HT-29 (cell line): Measurements from ENCODE around the gene C16orf74. TPM values are rescaled to one million over a fixed set of nuclear protein-coding genes. Genes with fewer than 3 reads are reported as not detected.

ENCODE experiments used
- DNase-seq: peaks from one replicate; pipeline ENCODE4 v3.0.0-alpha.2; 2015; ENCODE audit warnings: low spot score
- total RNA-seq: library from RNA; depleted of rRNA; stranded (reverse); fragments of >200 nt; shearing (Covaris generic); gene quantifications from 2 replicates; pipeline ENCODE4 v1.2.3, GENCODE V29; 2014

C16orf74 gene
- total RNA-seq, 1 experiment from 2014 or later, result 92.0 TPM

DNA sequence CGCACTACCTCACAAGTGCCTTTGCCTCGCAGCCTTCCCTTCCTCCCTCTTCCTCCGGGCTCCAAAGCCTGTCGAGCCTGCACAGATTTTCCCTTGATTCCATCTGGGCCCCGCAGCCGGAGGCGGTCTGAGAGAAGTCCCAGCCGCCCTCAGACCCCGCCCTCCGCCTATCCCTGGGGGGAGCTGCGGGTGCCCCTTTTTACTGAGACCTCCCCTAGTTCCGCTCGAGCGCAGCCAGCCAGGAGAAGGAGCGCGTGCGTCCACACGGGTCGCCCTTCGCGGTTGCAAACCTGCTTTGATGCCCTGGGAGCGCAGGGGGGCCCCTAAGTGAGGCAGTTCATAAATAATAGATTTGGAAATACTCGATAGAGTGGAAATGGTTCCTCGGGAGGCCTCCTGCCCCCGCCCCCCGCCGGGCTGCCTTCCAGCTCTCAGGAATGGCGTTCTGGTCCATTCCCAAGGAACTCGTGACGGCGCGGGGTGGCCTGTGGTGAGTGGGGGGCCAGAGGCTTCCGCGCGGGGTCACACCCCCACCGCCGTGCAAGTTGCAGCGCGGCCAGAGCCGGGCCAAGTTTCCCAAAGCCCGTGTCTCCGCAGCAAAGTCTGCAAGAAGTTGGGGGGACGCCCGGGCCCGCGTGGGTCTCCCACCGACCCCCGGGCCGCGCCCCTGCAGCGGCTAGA, 610 bp downstream of the C16orf74 start:
- DNase-seq, result peak; percentile 35

DNA sequence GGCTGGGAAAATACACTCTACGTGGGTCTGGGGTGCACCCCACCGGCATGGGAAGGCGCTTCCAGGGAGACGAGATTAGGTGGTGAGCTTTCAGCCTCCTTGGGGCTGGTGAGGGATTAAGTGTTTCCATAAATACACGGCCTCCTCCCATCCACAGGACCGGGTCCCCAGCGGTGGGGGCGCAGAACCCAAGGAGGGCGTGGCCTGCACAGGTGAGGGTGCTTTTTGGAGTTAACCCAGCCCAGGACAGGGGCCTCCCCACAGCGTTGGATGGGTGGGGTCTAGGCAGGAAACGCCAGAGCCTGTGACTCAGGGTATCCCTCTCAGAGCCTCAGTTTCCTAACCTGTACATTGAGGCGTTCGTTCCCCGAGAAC, 1.1 kb downstream of the C16orf74 start:
- DNase-seq, result no peak

DNA sequence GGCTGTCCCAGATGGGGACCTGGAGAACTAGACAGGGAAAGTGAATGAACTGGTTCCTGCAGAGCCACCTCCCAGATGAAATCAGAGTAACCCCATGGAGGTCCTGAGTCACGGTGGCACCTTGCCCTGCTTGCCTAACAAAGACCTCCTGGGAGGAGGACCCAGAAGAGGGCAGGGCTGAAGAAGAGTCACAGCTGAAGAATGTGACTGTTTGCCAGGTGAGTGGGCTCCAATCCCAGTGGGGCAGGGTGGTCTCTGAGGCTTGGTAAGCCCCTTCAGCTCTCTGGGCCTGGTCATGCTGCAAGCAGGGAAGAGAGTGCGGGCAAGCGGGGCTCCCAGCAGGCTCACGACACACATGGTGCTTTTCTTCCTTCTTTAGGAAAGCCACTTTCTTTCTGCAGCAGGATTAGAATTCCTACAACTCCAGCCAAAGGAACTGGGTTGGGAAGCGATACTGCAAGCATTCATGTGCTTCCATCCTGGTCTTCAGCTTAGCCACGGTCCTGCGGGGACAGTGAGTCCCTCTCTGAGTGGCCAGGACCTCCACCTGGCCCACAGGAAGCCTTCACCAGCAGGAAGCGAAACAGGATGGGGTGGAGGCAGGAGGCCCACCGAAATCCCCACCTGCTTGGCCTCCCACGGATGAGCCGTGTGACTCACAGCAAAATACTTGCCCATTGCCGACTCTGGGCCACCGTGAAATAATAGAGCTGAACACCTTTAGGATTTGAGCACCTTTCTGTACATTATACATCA, 4.3 kb downstream of the C16orf74 start:
- peak; percentile 92 for DNase-seq

DNA sequence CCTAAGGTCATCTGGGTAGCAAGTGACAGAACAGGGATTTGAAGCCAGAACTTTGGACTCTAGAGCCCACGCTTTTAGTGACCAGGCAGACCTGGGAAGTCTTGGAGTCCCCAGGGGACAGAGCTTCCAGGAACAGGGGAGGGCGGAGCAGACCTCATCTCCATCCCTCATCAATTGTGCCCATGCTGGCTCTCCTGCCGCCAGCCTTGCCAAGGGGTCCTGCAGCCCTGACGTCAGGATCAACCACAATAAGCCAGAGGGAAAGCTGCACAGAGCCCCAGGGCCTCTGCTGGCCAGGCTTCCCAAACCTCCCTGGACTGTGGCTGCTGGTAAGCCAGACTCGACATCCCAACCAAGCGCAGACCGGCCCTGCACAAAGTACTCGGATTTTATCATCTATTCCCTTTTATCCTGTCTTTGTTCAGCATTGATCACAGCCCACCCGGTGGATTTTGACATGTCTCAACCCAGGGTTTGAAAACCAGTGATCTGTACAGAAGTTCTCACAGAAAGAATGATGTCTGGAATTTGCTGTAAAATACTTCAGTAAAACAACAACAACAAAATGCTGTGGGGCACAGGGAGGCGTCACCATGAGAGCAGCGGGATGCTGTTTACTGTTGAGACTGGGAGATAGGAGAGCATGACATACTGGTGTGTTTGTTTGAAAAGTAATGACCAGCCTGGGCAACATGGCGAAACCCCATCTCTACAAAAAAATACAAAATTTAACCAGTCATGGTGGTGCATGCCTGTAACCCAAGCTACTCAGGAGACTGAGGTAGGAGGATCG, 11.8 kb downstream of the C16orf74 start:
- DNase-seq, result no peak

DNA sequence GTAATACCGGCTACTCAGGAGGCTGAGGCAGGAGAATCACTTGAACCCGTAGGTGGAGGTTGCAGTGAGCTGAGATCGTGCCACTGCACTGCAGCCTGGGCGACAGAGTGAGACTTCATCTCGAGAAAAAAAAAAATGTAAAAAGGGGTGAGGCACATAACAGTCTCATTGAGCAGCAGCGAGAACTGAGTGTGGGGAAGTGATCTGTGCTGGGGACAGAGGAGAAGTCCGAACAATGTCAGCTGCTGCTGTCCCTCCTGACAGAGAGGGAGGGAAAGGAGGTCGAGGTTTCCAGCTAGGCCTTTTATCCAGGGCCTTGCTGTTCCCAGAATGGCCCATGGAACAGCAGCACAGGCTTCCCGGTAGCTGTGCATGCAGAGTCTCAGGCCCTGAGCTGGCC, 14.0 kb downstream of the C16orf74 start:
- no peak for DNase-seq

DNA sequence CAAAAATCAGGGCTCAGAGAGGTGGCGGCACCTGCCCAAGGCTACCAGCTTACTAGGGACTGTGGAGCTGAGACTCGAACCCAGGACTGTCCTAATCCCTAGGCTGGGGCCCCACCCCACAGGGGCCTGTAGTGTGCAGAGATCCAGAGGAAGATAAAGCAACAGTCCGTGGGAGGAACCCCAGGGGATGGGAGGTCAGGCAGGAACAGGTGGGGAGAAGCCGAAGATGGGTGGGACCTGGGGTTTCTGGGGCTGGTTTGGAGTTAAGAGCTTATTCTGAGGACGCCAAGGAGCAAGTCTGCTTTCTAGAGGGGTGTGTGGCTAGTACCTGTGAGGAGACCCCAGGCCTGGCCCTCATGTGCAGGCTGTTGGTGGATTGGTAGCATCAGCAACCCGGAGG, 14.9 kb downstream of the C16orf74 start:
- no peak for DNase-seq

DNA sequence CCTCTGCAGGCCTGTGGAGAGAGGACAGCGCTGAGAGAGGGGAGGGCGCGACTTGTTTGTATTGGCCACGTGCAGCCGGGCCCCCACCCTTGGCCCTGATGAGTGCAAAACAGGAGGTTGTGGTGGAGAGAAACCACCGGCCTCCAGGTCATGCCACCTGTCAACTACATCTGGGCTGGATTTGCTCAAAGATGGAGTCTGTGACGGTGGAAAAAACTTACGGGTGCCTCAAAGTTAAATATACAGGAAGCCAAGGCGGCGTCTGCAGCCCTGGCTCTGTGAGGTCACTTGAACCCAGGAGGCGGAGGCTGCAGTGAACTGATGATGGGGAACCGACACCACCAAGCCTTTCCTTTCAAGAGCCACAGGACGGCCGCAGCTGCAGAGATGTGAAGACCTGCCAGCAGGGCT, 15.7 kb downstream of the C16orf74 start:
- no peak for DNase-seq

DNA sequence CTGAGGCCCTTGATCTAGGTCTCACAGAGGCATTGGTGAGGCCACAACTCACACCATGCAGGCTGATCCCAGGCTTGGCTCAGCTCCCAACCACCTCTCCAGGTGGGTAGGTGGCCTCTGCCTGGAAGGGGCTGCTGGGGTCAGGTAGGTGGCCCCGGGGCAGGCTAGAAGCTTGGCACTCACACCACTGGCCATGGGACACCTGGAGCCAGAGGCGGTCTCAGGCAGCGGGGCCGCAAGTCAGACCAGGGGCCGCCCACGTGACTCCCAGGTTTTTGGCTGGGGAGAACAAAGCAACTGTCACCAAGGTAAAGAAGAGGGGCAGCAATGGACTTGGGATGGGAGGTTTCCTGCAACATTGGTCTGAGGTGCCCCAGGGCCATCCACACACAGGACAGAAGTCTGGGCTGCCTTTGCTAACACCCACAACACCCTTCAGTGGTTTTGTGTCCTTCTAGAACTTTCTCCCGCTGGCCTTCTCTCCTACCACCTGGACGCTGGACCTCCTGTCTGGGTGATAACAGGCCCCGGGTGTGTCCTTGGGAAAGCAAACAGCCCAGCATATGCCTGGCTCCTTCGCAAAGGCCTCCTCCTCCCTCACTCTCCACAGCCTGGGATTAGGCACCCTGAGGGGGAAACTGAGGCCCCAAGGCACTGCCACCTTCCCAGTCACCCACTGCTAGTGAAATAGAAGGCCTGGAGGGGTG, 16.4 kb downstream of the C16orf74 start:
- DNase-seq, result no peak

DNA sequence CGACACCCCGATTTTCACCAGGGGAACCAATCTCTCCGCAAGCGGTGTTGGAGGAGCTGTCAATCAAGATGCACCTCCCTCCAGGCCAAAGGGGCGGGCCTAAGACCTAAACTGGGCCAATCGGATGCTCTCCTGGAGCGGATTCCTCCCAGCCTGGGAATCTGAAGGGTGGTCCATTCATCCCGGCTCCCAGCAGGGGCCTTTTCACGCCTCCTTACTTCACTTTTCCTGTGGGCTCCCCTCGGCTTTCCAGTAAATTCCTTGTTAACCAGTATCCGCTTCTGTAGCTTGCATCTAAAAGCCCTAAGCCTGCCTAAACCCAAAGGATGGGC, 17.1 kb downstream of the C16orf74 start:
- no peak for DNase-seq

DNA sequence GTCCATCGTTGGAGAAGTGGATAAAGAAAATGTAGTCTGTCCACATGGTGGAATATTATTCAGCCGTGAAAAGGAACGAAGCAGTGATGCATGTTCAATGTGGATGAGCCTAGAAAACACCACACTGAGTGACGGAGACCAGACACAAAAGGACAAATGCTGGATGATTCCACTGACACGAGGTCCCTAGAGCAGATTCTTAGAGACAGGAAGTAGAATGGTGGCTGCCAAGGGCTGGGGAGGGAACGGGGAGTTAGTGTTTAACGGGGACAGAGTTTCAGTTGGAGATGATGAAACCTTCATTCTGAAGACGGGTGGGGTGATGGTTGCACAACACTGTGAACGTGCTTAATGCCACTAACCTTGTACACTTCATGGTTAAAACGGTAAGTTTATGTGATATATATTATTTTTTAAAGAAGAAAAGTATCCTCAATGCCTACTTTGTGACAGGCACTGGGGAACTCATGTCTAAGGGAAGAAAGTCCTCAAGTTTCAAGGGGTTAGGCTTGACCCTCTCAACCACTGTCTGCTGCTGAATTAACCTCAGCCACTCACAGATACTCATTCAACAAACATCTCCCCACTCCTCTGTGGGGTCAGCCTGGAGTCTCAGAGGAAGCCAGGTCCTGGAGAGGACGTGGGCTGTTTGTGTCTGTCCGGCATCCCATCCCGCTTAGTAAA, 17.6 kb downstream of the C16orf74 start:
- no peak for DNase-seq

DNA sequence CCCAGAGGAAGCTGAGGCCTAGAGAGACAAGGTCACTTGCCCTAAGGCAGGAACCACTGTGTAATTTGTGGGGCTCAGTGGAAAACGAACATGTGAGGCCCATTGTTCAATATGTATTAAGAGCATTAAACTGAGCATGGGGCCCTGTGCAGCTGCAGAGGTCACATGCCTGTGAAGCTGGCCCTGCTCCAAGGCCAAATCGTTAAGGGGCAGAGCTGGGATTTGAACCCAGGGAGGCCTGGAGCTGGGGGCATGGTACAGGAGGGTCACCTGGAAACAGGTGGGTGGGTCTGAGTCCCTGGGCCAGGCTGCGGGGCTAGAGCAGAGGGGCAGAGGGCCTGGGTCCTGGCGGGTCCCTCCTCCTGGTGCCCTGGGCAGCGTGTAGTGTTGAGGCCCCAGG, 19.7 kb downstream of the C16orf74 start:
- no peak for DNase-seq

DNA sequence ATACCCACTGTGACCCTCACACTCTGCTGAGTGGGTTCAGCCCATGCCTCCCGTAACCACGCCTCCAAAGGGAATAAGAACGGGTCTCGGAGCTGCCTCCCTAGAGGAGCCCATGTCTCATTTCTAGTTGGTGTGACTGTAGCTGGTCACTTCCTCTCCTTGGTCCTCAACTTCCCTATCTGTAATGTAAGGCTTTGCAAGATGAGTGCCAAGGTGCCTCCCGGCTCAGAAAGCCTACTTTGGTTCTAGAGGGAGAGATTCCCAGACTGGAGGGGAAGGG, 20.8 kb downstream of the C16orf74 start:
- no peak for DNase-seq

DNA sequence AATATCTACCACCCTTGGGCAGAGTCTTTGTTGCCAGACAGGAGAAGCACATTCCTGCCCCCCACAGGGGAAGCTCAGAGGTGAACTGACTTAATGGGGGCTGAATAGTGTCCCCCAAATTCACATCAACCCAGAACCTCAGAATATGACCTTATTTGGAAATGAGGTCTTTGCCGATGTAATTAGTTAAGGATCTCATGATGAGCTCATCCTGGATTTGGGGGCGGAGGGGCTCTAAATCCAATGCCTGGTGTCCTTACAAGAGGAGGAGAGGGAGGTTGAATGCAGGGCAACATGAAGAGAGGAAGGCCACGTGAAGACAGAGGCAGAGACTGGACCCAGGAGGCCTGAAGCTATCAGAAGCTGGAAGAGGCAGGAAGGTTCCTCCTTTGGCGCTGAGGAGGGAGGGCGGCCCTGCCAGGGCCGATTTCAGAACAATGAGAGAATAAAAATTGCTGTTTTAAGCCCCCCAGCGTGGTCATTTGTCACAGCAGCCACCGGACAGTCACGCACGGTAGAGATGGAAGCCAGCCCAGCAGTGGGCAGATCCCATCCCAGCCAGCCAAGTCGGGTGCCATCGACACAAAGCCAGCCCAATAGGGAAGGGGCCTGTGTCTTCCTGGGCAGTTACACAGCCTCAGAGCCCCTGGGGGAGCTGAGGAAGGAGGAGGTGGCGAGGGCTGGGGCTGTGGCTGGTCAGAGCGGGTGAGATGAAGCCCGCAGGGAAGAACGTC, 21.3 kb downstream of the C16orf74 start:
- no peak for DNase-seq

DNA sequence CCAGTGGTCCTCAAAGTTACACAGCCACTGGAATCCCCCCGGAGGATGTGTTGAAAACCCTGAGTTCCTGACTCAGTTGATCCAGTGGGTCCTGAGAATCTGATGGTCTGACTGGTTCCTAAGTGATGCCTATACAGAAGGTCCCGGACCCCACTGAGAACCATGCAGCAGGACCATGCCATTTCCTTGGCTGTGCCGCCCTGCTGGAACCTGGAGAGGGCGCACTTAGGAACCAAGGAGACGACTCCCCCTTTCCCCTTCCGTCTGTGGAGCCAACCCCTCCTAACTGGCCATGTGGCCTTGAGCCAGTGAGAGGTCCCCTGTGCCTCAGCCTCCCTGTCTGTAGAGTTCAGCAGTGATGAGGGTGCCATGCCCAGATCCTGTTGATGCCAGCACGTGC, 22.0 kb downstream of the C16orf74 start:
- no peak for DNase-seq

DNA sequence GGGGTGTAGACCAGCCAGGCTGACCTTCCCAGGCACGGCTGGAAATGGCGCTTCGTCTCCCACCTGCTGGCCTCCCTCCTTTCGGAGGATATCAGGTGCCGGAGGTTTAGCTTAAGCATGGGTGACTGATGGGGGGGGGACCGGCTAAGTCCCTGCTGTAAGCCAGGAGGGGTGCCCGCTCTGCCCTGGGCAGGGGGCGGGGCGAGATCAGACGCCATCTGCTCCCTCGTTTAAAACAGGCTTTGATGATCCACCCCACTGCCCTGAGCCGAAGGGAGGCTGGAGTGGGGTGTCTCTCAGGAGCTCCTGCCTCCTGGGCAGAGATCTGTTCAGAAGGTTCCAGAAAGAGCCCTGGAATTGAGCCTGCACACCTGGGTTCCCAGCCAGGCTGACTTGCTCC, 26.0 kb downstream of the C16orf74 start:
- DNase-seq, result no peak

DNA sequence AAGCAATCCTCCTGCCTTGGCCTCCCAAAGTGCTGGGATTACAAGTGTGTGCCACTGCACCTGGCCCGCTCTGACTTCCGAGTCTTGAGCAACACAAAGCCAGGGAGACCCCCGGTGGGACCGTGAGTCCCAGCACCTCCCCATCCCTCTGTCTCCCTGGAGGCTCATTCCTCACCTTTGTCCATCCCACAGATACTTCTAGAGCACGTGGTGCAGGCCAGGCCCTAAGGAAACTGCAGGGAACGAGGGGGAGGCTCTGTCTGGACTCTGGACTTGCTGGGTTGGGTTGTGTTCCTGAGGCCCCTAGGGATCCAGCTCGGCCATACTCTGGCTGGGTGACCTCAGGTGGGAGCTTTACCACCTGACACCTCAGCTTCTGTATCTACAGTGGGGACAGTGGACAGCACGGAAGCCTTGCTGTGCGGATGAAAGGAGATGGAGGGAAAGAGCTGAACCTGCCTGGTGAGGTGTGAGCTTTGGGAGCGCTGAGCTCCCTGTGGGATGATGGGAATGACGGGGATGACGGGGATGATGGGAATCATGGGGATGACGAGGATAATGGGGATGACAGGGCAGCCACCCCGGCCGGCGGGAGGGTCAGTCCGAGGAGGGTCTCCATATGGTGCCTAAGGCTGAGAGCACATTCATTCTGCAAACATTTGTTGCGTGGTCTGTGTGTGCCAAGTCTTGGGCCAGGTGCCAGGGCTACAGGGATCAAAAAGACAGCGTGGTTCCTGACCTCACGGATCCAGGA, 26.6 kb downstream of the C16orf74 start:
- DNase-seq, result no peak

DNA sequence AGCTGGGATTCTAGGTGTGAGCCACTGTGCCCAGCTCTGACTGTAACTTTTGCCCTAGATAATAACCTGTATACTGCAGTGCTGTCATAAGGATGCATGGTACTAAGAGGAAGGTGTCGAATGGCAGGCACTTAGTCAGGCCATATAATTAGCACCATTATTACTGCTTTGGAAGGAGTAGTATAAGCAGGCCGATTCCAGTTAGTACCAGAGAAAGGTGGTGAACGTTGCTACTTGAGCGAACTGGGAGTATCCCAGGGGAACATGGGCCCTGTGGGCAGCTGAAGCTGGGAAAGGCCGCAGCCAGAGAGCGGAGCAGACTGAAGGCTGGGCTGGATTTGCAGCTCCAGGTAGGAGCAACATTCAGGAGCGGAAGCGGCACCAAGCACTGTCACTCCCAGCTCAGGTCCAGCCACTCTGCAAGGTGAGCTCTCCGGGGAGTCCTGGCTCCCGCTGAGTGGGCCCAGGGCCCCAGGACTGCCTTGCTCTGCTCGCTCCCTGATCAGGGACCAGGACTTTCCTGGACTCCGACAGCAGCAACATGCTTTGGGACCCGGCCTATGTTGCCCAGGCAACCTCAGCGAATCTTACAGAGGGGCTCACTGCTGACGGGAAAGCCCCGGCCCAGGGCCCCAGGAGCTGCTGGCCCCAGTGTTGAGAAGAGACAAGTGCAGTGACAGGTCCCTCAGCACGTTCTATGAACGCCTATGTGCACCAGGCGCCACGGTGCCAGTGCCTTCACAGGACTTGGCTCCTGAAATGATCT, 28.6 kb downstream of the C16orf74 start:
- DNase-seq, result no peak

DNA sequence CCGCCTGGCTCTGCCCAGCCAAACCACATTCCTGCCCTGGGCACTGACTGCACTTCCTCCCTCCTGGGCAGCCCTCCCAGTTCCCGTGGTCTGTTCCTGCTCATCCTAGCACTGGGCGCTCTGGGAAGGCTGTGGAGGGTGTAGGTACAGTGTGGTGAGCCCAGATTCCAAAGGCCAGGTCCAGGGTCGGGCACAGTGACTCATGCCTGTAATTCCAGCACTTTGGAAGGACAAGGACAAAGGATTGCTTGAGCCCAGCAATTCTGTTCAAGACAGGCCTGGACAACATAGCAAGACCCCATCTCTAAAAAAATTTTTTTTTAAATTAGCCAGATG, 30.6 kb downstream of the C16orf74 start:
- peak; percentile 96 for DNase-seq

DNA sequence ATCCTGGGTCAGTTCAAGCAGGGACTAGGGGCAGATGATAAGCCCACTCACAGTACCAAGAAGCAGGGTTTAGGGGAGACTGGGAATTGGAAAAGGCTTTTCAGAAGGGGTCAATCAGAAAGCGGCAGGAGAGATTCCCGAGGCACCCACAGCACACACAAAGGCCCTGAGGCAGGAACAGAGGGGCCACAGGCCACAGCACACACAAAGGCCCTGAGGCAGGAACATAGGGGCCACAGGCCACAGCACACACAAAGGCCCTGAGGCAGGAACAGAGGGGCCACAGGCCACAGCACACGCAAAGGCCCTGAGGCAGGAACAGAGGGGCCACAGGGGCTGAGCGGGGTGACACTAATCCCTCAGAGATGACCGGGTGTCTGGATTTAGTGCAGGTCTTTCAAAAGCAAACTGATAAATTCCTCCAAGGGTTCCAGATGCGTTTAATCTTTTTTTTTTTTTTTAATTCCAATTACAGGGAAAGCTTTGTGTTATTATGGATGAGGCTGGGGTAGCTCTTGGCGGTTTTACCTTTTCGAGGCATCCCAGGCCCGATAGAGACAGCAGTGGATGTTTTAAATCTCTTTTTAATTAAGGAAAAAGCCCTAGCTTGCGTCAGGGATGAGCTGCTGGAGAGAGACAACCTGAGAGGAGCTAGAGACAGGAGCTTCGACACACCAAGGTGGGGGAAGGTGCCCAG, 31.1 kb downstream of the C16orf74 start:
- DNase-seq, result no peak
